GM21447 (cell line): ENCODE data around the gene DAAM1.
A peak's percentile ranks its signal among the peaks of the same experiment; 100 is the strongest.

Experiments
- ATAC-seq: cut with Tn5 transposase; IDR thresholded peaks from one replicate; pipeline ENCODE4 v1.9.1; 2021; ENCODE audit not compliant: unreplicated experiment

Gene DAAM1

DNA sequence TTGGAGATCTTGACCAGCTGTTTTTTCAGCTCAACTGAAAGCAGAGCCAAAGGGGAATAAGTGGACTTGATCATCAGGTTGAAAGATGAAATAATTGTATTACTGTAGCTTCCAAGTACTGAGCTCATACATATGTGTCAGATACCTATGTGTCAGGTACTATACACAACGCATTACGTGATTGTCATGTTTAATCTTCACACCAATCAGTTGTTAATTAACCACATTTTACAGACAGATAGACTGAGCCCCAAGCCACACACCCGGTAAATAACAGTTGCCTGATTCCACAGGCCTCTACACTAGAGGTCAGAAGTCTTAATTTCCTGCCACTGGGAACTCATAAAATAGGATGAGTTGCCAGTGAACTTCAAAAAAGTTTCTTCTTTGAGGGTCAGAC is 148.2 kb downstream of the DAAM1 start:
- no peak for ATAC-seq

DNA sequence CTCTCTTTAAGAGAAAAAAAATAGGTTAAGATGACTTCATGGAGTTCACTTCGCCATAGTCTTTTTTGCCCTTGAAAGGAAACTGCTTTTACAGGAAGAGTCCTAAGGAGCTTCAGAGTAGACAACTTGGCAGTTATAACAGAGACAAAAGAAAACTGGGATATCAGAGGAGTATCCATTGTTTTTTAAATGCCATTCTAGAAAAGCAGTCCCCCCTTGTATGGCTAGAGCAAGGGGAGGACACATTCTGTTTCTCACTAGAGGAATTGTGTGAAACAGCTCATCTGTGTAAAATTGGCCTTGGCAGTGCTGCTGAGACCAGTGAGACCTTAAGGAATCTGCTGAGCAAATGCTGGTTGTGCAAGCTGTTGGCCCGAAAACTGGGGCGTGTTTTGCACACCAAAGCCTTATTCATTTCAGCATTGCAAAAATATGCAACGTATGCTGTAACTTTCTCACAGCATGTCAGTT is 148.7 kb downstream of the DAAM1 start:
- ATAC-seq: no peak

DNA sequence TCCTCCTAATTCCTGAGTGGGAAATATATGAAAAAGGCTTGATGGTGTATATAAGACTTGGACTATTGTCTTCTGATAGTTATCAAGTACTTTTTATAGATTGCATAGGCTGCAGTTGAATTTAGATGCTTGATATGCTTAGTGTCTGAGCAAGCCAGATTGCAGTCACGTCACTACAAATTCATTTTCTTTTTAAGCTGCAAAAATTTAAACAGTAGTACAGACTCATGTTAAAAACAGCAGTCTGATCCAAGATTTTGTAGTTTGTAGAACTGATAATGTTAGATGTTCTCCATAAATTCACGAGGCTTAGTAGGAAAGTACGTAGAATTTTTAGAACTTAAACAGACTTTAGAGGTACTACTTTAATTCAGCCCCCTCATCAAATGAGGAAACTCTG is 150.3 kb downstream of the DAAM1 start:
- no peak for ATAC-seq

DNA sequence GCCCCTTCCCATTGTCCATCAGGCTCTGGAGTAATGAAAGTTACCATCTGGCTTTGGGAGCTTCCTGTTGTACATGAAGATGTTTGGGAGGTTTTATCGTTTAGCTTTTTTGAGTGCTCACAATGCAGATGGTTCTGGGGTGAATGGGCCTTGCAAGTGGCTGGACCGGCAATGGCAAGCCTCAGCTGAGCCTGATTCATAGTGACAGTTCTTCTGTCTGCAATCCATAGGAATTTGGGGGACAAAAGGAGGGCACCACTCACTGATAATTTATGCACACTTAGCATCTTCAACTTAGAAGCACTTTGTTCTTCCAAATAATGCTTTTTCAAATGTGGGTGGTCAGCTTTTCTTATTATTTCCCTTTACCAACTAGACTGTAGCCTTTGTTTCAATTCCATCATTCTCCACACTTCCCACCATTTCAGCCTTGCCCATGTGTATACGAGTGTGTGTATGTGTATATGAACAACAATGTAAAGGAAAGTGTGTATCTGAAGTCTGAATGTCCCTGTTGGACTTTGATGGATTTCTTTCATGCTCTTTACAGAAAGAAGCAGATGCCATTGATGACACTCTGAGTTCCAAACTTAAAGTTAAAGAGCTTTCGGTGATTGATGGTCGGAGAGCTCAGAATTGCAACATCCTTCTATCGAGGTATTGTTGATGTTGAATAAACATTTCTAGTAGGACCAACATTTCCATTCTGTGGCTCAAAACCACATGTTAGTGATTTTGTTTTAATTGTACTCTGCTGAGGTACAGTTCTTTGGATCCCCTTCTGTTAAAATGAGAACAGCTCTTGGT is 151.3 kb downstream of the DAAM1 start:
- no peak for ATAC-seq

DNA sequence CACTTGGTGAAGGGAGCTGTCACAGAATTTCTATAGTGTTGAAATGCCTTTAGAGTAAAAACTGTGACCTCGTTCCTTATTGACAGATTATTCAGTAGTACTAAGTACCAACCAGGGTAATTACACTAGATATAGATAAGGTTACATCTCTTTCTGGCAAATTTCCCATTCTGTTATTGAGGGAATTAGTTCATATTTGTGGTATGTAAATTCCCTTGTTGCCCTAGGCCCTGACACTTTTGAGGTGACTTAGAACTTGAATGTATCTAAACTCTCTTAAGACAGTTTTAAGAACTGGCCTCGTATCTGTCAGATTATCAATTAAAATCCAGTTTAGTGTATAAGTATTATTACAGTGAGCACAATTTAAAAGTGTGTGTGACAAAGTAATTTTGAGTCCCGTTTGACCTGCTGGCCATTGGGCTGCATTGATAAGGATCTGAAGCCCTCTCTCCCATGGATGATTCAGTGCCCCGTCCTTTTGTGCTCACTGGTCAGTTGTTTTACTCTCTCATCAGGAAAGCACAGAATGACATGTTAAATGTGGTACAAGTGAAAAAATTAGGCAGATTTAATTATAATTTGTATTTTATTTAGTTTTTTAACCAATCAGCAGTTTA is 153.5 kb downstream of the DAAM1 start:
- ATAC-seq: no peak

DNA sequence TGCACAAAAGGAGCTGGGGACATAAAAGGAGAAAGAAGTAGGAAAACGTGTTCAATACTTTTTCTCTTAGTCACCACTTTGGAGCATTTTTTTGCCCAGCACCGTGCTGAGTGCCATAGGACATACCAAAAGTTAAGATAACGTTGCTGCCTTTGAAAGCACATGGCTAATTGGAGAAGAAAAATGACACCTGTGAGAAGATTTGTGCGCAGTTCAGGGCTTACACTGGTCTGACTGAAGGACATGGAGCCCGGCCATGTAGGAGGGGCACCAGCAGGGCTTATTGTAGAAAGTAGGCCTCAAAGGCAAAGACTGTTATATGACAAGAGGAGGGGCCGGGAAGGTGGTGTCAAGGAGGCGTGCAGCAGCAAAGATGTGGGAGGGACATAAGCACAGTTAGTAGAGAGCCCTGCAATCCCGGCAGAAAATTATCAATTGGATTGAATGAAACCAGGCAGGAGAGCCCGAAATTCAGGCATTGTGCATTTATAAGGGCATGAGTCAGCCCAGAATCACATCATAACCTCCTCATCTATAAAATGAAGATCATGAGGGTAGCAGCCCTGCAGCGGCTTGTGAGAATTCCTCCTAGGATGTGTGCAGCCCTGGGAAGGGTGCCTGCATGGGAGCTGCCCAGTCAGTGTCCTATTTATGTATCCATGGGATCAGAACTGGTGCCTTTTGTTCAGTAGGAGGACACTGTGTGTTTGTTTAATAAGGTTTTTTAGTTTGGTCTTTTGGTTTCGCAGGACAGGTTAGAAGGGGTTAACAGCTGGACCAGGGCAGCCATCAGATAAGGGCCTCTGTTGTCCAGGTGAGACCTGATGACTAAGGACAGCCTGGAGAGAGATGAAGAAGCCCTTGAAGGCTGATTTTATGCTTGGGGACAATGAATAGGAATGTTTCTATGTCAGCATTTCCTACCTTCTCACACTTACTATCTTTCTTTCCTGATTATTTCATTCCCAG is 154.3 kb downstream of the DAAM1 start:
- ATAC-seq: no peak

DNA sequence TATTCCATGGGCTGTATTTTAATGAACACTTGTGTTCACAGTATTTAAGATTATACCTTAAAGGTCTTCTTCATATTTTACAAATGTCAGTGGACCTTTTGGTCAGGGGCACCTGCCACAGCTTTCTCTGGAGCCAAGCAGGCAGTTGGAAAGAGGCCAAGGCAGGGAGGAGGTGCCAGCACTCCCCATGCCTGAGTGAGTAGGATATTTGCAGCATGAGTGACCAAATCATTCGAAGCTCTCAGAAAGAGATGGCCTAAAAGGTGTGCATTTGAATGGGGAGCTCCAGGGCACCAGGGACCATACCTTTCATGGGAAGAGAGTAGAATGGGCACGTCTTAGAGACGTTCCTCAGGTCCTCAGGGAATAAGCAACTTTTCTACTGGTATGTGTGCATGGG is 155.1 kb downstream of the DAAM1 start:
- no peak for ATAC-seq

DNA sequence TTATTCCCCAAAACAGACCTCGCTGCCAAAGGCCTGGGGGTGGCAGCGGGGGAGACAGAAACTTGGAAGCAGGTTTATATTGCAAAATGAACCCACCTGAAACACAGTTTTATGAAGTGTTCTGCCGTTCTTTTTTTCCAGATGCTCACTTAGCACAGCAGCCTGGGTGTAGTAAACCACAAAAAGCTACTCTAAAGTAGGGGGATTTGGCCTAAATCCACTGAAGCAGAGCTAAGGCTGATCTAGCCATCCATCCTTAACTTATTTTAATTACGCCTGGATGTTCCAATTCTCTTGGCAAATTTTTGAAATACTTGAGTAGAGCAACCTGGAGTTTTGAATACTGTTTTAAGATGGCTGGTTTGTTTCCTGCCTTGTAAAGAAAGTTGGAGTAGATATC is 155.5 kb downstream of the DAAM1 start:
- ATAC-seq: no peak

DNA sequence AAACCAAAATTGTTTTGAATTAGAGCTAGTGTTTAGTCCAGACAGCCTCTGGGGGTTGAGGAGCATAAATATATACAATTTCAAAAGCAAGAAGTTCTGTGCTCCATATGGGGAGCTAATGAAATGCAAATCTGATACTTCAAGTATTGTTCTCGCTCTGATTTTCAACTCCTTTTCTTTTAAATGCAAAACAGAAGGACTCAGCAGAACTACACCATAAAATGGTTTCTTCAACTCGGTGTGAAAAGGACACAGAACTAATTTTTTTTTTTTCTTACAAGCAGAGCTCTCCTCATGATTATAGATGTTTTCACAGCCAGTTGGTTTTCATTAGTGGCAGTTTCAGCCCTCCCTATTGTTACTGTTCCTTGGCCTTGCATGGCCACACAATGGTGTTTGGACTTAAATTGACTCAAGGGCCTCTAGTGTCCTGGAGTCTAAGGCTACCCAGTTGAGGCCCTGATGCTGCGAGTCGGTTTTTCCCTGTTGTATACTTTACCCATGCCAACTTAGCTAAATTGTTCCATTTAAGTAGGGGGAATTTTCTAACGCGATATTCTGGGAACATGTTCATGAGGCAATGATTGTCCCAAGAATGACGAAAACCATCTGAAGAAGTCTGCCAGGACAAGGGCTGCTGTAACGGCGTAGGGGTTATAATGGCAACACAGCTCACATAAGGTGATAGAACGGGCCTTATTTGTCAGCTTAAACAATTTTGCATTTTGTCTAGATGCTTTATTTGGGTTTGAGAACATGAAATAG is 156.4 kb downstream of the DAAM1 start:
- no peak for ATAC-seq

DNA sequence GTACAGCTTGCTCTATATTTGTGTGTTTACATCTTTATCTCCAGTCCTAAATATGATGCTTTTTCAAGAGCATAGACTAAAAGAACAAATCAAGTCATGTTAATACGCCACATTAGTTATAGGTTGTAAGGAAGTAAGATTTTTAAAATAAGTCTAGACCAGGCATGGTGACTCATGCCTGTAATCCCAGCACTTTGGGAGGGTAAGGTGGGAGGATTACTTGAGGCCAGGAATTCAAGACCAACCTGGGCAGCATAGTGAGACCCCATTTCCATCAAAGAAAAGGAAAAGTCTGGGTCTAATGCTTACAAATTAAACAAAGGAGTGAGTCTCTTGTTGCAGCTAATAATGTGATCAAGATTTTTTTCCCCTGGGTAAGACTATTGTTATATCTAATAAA is 157.9 kb downstream of the DAAM1 start:
- ATAC-seq: no peak

DNA sequence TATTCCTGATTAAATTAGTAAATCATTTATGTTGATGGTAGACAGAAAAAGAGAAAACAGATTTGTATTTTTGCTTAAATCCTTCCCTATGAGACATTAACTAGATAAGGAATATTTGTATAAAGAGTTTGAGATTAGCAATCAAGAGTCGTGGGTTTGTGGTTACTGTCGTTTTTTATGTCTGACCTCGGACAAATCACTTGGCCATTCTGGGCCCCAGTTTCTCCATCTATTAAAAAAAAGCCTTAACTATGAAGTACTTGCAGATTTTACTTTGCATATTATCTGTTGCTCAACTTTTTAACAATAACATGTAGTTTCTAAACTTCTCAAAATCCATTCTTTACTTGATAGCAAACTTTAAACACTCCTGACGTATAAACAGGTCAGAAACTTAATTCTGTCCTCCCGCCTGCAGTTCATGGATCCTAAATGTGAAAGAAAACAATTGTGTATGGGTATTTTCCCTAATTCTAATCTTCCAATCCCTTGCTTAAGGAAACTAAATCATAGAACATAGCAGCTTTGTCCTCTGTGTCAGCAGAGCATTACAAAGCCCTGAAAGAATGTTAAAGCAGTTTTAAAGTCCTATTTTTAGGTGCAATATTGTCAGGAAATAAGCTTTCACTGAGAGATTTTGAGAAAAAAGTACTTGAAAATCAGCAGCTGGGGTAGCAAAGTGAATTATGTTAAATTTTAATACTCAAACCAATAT is 158.5 kb downstream of the DAAM1 start:
- ATAC-seq: no peak

DNA sequence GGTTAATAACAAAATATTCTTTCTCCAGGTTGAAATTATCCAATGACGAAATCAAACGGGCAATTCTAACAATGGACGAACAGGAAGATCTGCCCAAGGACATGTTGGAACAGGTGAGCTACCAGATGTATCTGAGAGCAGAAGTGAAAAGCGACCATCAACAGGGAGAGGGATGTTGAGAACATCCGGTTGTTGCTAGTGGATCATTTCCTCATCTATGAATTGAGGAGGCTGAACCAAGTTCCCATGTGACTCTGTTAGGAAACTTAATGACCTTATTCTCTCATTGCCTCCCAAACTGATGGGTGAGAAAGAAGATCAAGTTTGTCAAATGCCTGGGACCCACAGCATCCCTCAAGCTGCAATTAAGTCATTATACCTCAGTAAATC is 159.0 kb downstream of the DAAM1 start:
- no peak for ATAC-seq

DNA sequence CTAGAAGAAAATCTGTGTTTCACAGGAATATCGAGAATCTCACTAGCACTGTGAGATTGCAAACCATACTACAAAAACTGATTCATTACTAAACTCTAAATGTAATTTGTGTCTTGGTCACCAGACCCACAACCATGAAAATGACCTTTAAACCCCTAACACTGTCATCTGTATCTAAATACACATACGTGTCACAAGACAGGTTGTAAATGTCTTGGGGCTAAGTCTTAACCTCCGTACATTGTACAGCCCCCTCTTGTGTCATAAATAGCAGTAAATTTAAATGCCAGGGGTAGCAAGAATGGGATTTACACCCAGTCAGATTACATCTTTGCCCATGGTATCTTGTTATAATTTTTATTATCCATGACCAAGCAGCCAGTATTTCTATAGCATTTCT is 159.4 kb downstream of the DAAM1 start:
- ATAC-seq: no peak

DNA sequence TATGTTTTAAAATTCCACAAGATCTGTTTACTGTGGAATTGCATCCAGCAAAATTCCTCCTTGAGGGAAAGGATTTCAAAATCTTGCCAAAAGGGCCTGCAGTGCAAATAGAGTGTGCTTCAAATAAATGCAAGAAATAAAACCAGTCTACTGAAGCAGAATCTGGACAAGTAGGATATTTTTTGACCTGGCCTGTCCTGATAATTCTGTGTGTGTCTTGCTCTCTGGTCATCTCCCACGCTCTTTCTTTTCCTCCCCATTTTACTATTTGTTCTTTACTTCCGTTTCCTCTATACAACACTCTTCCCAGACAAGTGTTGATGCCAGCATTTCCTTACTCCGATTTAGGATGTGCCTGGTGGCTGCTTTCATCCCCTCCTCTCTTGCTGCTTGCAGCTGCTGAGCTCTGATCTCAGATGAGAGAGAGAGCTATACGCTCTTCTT is 160.8 kb downstream of the DAAM1 start:
- no peak for ATAC-seq

DNA sequence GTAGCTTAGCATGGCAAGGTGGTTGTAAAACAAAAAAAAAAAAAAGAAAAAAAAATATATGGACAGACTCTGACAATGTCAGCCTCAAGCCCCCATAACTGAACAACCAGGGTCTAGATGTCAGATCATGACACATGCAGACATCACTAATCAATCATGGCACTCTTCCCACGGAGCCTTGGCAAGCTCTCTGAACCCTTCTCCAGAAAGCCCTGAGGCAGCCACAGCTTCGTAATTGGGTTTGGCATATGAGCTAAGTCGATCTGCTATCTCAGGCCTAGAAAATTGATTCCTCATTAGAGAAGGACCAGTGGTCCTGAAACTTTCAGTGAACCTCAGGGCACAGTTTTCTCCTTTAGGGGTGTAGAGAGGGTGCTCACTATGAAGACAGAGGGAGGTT is 164.5 kb downstream of the DAAM1 start:
- ATAC-seq: no peak

DNA sequence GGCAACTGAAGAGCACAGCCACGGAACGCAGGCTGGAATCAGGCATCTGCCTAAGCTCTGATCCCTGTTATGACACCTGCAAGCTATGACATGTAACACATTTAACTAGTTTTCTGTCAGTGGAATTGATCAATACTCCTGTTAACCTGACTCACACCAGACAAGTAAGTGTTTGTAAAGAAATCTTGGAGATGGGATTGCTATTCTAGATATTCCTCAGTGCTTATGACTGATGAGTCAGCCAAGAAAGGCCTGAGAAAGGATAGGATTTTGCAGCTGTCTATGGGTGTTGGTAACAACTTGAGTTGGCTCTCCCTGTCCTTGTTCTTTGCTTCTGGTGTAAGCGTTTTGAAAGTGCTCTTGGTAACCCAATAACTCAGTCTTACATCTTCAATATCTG is 166.2 kb downstream of the DAAM1 start:
- ATAC-seq: no peak

DNA sequence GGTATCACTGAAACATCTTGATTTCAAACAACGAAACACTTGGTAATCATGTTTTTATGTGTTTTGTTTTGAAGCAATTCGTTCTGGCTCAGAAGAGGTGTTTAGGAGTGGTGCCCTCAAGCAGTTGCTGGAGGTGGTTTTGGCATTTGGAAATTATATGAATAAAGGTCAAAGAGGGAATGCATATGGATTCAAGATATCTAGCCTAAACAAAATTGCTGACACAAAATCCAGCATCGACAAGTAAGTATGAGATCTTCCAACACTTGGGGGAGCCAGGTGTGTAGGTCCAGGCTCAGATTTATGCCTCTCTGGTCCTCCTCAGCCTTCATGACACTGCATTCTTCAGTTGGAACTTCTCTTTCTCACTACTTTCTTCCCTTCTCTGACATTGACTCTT is 166.6 kb downstream of the DAAM1 start:
- no peak for ATAC-seq

DNA sequence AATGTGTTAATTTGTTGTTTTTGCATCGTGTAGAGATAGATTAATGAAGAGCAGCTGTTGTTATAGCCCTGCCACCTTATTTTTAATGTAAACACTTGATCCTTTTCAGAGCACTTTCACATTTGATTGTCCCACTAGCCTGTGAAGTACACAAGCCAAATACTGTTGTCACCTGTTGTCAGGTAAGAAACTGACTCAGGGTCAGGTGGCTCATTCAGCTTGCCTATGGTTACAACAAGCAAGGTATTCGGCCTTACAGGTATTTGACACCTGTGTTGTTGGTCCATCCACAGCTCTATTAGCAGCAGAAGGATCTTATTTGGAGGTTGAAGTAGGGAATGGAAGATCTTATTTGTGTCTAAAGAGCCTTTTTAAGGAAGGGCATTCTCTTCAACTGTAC is 167.8 kb downstream of the DAAM1 start:
- peak; percentile 20 for ATAC-seq

DNA sequence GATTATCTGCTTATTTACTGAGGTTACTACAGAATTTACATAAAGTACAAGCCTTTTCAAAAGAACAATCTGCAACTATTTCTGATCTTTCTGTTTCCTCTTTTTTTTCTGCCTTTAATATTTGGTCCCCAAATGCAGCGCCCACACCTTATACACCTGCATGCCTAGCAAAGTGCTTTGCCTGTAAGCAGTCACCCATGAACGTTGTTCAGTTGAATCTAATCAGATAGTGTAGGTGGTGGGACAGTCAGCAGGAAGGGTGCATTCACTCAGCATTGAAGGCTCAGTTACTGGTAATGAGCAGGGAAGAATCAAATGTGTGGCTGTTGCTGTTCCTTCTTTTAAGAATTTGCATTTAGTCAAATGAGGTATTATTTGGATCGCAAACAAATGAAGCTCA is 168.3 kb downstream of the DAAM1 start:
- peak; percentile 59 for ATAC-seq

DNA sequence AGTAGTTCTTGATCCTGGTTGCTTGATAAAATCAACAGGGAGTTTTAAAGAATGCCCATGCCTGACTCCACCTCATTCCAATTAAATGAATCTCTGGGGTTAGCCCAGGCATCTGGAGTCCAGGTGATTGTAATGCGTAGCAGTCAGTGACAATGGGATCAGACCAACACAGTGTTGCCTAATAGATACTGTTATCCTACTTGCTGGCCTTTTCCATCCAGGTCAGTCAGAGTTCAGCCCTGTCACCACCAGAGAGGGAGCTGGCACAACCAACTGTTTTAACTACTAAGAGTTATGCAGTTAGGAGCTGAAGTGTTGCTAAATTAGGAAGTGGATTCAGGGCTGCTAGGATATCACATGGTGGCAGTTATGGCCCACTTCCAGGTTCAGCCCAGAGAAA is 169.6 kb downstream of the DAAM1 start:
- no peak for ATAC-seq
